Glomerular visceral epithelial cell (primary cell): ENCODE results near the gene AANAT.

Experiments
- DNase-seq: peaks from one replicate; pipeline ENCODE4 v3.0.0-alpha.2; 2016; ENCODE audit errors: extremely low spot score

AANAT gene

GRCh38 chr17:76468634-76469010, 1.2 kb downstream of the AANAT start:
- no peak for DNase-seq

- DNase-seq, result no peak
Observed at GRCh38 chr17:76469076-76469990, 1.9 kb downstream of the AANAT start.

GRCh38 chr17:76469991-76470739, 2.8 kb downstream of the AANAT start:
- DNase-seq, result no peak

- DNase-seq, result no peak
Observed at GRCh38 chr17:76471498-76472257, 4.3 kb downstream of the AANAT start.

- no peak for DNase-seq
Observed at GRCh38 chr17:76472258-76472645, 4.8 kb downstream of the AANAT start.

- DNase-seq, result no peak
Observed at GRCh38 chr17:76472726-76473125, 5.3 kb downstream of the AANAT start.

GRCh38 chr17:76473541-76473985, 6.2 kb downstream of the AANAT start:
- DNase-seq, result no peak

- DNase-seq, result no peak
Observed at GRCh38 chr17:76474238-76474637, 6.8 kb downstream of the AANAT start.

- no peak for DNase-seq
Observed at GRCh38 chr17:76474894-76475293, 7.5 kb downstream of the AANAT start.

- DNase-seq, result no peak
Observed at GRCh38 chr17:76475302-76475701, 7.9 kb downstream of the AANAT start.

GRCh38 chr17:76476736-76477135, 9.3 kb downstream of the AANAT start:
- DNase-seq, result no peak

GRCh38 chr17:76477576-76477975, 10.2 kb downstream of the AANAT start:
- no peak for DNase-seq

GRCh38 chr17:76478097-76478496, 10.7 kb downstream of the AANAT start:
- no peak for DNase-seq

GRCh38 chr17:76478730-76479514, 11.5 kb downstream of the AANAT start:
- DNase-seq, result no peak

GRCh38 chr17:76479515-76480060, 12.2 kb downstream of the AANAT start:
- DNase-seq, result no peak

GRCh38 chr17:76480632-76481031, 13.2 kb downstream of the AANAT start:
- no peak for DNase-seq

GRCh38 chr17:76481071-76481655, 13.8 kb downstream of the AANAT start:
- no peak for DNase-seq

- DNase-seq, result no peak
Observed at GRCh38 chr17:76484228-76484725, 16.9 kb downstream of the AANAT start.

- DNase-seq, result no peak
Observed at GRCh38 chr17:76485569-76485968, 18.2 kb downstream of the AANAT start.

- DNase-seq, result no peak
Observed at GRCh38 chr17:76487451-76488192, 20.2 kb downstream of the AANAT start.
